ENCODE data around the gene MLLT10.
A peak's percentile ranks its signal among the peaks of the same experiment; 100 is the strongest.
"Not testable (repeated sequence)": the region's sequence is repeated elsewhere in the genome, so short reads cannot be mapped to it uniquely, and the experiment has no call there.

The MLLT10 gene

DNA sequence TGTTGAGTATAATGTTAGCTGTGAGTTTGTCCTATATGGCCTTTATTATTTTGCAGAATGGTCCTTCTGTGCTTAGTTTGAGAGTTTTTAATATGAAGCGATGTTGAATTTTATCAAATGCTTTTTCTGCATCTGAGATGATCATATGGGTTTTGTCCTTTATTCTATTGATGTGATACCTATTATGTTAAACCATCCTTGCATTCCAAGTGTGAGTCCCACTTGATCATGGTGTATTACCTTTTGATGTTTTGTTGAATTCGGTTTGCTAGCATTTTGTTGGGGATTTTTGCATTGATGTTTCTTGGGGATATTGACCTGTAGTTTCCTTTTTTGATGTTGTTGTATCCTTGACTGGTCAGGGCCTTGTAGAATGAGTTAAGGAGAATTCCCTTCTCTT is 166.4 kb downstream of the MLLT10 start:
- no peak for DNase-seq (ENCODE audit: low read depth)

DNA sequence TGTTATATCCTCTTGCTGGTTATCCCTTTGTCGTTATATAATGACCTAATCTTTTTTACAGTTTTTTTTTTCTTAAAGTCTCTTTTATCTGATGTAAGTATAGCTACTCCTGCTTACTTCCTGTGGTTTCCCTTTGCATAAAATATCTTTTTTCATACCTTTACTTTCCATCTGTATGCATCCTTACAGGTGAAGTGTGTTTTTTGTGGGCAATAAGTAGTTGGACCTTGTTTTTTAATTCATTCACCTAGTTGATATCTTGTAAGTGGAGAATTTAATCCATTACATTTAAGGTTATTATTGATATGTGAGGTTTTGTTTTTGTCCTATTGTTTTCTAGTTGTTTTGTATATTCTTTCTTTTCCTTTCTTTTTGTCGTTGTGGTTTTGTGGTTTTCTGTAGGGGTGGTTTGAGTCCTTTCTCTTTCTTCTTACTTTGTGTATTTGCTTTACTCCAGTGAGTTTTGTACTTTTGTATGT is 168.6 kb downstream of the MLLT10 start:
- DNase-seq (ENCODE audit: low read depth): no peak

DNA sequence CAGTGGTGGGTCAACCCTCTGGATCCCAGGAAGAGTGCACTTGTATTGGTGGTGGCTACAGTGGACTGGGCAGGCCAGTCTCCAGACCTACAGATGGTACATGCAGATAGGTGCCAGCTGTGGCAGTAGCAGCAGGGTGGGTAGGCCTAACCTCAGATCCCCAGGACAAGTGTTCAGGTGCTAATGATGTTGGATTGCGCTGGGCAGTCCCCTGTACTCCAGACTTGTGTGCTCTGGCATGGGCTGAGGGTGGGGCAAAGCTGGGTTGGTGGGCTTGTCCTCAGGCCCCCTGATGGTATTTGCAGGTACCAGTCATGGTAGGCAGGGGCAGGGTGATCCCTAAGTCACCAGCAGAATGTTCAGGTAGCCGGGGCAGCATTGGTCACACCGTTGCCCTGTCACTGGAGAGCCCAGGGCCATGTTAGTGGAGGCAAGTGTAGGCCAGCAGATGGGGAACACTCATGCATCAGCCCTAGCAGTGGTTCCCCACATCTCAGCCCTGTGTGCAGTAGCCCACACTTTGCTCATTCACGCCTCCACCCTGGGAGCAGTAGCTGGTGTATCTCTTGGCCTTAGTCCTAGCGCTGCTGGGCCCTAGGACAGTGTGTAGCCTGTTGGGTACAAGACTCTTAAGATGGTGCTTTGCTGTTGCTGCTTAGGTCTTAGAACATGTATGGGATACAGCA is 171.3 kb downstream of the MLLT10 start:
- DNase-seq (ENCODE audit: low read depth): no peak

DNA sequence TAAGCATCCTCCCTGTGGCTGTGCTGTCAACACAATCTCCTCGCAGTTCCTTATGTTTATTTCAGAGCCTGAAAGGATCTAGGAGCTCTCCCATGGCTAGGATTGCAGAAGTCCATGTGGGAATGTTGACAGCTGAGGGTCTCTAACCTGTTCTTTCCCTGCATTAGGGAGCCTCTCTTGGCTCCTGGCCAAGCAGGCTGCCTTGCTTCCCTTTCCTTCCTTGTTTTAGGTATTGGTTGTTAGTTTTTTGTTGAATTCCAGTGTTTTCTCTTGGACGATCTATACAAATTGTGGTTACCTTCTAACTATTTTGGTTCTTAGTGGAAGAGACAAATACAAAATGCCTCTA is 171.8 kb downstream of the MLLT10 start:
- DNase-seq (ENCODE audit: low read depth): no peak

DNA sequence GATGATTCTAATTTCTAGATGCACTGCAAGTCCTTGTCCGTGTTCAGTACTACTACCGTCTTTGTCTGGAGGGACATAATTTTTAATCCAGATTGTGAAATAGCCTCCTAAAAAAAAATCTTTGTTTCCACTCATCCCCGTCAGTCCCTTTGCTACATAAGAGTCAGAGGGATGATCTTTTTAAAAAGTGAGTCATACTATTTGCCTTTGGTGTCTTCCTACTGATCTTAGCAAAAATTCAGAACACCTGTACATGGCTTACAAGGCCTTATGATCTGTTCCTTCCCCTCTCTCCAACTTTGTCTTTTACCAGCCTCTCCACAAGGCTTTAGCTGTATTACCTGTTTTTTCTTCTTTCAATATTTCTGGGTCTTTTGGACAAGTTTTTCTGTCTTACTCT is 173.5 kb downstream of the MLLT10 start:
- DNase-seq (ENCODE audit: low read depth): no peak

DNA sequence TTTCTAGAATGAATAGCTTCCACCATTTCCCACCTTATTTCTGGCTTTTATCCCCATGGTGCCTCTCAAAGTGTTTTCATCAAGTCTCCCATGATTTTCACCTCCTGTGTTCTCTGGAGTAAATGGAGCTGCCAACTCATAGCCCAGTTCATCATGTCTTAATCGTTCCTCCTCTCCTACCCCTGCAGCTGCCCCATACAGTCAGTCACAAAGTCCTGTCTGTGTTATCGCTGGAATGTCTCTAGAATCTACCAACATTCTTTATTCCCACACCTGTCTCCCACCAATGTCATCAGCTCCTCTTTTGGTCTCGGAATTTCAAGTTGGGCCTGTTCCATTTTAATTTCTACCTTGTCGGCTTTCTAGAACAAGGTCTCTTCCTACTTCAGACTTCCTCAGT is 178.9 kb downstream of the MLLT10 start:
- no peak for DNase-seq (ENCODE audit: low read depth)

DNA sequence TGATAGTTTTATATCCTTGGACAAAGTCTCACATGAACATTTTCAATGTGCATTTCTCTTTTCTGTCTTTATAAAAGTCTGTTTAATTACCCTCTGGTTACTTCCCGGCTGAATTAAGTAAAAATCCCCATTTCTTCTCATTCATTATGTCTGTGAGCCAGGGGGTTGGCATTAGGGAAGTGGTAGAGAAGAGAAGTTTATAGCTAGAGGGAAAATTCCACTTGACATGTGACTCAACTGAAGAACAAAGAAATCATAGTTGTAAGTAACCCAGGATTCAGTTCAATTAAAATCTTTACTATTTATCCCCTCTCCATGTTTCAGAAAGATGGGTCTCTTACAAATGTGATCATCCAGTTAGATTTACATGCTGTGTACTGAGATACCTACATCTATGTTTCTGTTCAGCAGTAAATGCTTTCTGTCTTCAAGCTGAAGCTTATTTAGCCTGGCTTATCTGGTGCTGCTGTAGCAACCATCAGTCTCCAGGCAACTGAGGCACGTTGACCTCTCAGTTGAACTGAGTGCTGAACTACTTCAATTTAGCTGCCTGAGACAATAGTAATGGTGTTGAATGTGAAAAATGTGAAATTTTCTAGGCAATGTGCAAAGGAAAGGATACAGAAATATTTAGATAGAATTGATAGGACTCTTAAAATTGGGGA is 181.6 kb downstream of the MLLT10 start:
- DNase-seq (ENCODE audit: low read depth): no peak

DNA sequence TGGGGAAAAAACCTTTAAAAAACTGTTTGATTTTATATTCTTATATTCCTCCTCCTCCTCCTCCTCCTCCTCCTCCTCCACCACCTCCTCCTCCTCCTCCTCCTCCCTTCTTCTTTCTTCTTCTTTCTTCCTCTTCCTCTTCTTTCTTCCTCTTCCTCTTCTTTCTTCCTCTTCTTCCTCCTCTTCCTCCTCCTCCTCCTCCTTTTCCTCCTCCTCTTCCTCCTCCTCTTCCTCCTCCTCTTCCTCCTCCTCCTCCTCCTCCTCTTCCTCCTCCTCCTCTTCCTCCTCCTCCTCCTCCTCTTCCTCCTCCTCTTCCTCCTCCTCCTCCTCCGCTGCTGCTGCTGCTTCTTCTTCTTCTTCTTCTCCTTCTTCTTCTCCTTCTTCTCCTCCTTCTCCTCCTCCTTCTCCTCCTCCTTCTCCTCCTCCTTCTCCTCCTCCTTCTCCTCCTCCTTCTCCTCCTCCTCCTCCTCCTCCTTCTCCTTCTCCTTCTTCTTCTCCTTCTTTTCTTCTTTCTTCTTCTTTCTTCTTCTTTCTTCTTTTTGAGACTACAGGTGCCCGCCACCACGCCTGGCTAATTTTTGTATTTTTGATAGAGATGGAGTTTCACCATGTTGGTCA is 183.5 kb downstream of the MLLT10 start:
- not testable (repeated sequence) for DNase-seq (ENCODE audit: low read depth)

DNA sequence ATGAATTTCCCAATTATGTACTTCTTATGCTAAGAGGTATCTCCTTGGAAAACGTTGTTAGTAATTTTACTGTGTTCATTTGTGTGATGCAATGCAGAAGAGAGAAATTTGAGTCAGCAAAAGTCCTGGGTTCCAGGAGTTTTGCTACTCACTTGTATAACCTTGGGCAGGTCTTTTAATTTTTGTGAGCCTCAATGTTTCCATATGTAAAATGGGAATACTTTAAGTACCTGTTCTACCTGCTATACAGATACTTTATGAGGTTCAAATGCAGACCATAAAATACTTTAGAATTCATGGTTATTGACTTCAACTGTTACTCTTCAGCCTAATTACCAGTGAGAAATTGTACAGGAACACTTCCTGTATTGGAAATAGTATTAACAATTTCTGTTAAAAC is 185.5 kb downstream of the MLLT10 start:
- DNase-seq (ENCODE audit: low read depth): no peak

DNA sequence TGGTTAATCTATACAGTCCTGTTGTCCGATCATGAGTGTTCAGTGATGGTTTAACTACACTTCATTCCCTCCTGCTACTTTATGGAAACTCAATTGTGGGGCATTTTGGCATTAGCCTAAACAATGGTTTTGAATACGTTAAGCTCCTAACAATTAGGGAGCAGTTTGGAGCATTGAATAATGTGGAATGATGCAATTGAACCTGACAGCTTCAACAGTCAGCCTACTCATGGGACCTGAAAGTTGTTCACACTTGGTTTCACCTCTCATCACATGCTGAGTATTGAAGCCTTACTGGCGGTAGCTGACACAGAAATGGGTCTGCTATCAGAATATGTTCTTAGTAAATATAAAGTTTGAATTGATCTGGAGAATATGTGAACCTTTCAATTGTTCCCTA is 186.1 kb downstream of the MLLT10 start:
- no peak for DNase-seq (ENCODE audit: low read depth)

DNA sequence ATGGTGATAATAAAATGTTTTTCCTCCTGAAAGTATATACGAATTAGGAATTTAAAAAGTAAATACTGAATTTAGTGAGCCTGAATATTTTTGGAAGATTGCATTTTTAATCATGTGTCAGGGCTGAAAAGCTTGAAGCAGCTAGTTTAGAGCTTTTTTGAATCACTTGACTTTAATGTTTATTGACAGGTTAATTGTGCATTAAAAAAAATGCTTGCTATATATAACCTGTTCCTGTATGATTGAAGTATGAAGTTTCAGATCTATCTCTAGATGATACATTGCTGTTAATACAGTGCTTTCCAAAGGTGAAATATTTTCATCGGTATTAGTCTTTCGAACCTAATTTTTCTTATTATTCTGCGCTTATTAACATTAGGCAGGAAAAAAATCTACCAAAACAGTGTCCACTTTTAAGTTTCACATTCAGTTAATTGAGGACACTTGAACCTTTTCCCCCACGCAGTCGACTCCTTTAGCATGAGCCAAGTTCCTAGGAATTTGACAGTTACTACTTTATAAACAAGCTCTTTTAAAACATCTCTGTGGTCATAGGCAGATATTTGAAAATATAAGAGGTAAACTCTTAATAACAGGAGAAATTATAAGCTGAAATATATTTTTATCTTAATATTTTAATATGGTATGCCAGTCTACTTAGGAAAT is 187.1 kb downstream of the MLLT10 start:
- no peak for DNase-seq (ENCODE audit: low read depth)

DNA sequence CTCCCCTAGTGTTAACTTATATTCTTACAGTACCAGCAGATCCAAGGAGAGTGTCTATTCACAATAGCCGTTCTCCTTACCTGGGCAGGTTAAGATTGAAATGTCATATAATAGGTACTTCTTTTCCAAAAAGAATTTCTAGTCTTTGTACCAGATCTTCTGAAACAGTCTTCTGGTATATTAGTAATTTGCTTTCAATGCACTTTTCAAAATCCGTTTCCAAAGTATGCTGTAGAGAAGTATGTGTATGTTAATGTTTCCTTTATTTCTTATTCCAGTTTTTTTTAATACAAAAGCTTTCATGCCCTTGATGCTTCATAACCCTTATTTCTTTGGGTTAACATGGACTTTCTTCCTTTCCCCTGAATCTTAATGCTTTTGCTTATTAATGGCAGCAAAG is 188.2 kb downstream of the MLLT10 start:
- DNase-seq (ENCODE audit: low read depth): no peak

DNA sequence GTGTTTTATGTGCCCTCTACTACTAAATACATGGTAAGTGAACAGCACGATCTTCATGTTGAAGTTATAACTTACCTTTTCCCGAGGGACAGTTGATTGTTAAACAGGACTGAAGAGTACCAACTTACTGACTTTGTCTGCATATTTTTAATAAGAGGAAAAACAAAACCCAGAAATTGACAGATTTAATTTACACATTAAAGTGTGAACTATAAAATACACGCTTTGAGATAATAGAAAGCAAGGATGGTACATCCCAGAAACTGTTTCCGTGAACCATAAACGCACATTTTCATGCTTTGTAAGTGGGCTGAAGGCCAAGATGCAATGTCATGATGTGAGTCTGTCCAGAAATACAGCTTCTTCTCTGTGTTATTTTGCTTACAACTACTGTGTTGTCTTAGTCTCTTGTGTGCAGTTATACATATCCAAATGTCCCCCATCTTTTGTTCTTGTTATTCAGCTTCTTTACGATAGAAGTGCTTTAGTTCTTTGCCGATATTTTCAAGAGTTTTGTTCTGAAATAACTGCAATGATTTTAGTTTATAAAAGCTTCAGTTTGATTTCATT is 190.1 kb downstream of the MLLT10 start:
- DNase-seq (ENCODE audit: low read depth): no peak

DNA sequence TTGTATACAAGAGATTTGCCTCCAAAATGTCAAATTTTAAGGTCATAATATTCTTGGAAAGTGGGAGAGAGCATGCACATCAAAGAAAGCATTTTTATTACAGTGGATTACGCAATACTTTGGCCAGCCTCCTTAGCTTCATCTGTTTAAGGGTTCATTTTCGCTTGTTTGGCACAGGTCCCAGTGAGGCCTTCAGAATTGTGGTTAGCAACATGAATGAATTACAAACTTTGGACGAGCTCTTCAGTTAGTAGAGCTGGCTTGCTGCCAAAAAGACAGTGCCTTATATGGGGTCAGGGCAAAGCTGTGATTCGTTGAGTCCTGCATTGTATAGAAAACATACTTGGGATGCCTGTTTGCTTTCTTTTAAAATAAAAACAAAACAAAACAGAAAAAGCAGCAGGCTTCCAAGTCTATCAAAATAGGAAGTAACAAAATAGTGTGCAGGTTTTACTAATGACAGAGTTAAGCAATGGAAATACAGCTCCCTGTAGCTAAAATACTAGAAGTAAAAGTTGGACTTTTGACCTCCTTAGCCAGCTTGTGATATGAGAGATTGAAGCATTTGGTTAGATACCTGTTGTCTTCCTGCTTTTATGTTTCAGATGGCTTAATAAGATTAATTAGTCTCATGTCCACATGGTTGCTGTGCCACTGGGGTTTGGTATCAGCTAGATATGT is 190.8 kb downstream of the MLLT10 start:
- DNase-seq (ENCODE audit: low read depth): peak; percentile 99

DNA sequence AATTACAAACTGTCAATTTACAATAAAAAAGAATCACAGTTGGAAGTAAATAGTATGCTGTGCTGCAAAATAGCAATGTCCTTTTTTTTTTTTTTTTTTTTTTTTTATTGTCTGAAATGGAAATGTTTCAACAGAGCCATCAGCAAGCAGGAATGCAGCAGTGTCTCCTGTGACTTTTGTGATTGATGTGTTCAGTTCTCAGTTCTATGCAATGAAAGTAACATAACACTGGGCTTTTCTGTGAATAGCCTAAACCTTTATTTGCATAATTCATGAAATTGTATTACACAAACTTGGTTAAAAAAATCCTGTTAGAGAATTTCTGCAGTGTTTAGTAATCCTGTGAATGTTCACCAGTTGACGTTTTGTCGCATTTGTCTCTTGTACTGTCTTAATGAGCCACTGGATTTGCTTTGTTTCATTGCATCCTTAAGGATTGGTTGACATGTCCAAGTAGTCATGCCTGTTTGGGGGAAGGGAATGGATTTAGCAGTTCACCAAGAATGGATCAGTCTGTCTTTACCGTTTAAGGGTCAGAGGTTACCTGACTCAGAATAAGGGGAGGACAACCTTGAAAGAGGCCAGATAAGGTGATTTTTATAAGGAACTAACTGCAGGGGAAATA is 192.7 kb downstream of the MLLT10 start:
- no peak for DNase-seq (ENCODE audit: low read depth)

DNA sequence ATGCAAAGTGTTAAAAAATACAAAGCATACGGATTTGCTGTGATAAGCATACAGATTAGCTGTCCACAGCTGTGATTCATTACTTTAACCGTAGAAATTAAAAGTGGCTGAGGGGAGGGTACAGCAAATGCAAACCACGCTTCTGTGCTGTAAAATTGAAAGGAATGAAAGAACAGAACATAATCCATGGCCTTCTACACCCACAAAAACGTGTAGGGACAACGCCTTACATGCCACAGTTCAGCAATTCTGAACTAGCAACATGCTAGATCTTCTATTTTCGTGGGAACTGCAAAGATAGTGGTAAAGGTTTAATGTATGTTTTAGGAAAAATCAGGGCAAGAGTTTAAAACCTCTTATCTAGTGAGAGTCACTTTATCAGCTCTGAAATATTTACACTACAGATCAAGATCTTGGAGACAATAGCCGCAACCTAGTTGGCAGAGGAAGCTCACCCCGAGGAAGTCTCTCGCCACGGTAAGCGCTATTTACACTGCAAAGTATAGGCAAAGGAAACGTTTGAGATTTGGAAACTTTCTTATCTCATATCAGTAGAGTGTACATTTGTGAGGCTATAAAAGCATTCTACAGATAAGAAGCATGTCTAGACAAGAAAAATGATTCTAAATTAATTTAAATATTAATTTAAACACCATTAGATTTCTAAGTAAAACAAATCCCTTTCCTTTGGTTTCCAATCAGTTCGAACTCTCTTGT is 193.6 kb downstream of the MLLT10 start:
- no peak for DNase-seq (ENCODE audit: low read depth)

DNA sequence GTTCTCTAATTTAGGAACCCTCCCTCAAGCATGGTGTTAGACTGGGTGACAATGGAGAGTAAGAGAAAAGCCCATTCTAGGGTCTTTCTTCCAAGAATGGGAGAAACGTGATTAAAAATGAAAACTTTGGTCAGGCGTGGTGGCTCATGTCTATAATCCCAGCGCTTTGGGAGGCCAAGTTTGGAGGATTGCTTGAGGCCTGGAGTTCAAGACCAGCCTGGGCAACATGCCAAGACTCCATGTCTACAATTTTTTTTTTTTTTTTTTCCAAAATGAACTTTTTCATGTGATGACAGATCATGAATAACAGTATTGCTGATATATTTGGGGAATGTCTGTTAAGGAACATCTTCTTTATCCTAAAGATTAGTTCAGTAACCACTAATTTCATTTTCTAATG is 194.6 kb downstream of the MLLT10 start:
- DNase-seq (ENCODE audit: low read depth): no peak

DNA sequence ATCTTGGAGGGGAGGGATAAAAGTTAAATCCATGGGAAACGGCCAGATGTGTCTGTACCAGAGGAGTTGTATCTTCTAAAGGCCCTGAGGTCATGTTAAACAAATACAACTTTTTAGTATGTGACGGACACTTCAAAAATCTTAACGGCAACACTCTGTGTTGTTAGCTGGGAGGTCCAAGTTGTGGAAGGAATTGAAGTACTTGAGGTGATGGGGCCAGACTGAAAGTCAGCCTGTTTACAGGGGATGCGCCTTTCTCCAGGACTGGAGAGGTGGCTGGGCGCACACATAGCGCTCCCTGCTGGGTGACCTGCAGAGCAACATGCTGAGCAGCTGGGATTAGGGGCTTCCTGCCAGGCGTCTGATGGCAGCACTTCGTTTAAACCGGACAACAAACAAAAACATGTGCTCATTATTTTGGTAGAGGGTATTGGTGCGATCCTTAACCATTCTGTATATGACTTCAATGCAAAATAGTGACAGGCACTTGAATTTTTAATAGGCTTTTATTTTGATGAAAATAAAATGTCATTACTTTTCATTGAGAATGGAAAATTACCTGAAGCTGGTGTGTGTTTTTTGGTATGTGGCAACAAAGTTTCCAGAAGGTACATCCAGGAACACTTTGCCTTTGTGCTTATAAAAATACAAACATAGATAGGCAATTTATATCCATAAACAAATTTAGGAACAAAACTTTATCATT is 198.2 kb downstream of the MLLT10 start:
- DNase-seq (ENCODE audit: low read depth): peak; percentile 47

DNA sequence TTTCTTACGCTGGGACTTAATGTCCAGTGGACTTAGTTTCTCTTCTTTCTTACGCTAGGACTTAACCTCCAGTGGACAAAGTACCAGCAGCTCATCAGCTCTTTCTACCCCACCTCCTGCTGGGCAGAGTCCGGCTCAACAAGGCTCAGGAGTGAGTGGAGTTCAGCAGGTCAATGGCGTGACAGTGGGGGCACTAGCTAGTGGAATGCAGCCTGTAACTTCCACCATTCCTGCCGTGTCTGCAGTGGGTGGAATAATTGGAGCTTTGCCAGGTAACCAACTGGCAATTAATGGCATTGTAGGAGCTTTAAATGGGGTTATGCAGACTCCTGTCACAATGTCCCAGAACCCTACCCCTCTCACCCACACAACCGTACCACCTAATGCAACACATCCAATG is 199.7 kb downstream of the MLLT10 start:
- no peak for DNase-seq (ENCODE audit: low read depth)

DNA sequence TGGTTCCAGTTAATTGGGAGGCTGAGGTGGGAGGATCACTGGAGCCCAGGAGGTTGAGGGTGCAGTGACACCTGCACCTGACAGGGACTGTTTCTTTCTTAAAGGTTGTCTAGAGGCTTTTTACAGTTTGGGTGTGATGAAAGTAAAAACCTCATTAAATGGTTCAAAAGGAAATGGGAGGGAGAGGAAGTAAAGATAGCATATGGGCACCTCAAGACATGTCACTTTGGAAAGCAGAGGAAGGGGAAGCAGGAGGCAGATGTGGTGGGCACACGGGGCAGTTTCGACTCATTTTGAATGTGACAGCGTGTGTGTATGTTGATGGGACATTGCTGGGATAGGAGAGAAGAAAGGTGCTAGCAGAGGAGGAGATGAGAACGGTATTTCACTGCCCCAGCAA is 203.1 kb downstream of the MLLT10 start:
- DNase-seq (ENCODE audit: low read depth): no peak
